Heart right ventricle (tissue), 16 donors: ENCODE measurements around the gene RBM5. TPM values are rescaled to one million over a fixed set of nuclear protein-coding genes. Genes with fewer than 3 reads are reported as not detected.

Experiments
- ATAC-seq, 8 donors: fragments of 200-7000 bp; cut with Tn5 transposase; one replicate each; pipeline ENCODE4 v1.9.1; 2020; ENCODE audit warnings: mild to moderate bottlenecking in 8 of 8, moderate library complexity in 8 of 8, moderate number of reproducible peaks in 1 of 8
- DNase-seq, 2 donors: peaks; one replicate each; pipeline ENCODE4 v3.0.0-alpha.2; 2020
- H3K27ac ChIP-seq, 10 donors: fragments of 200-600 bp; sonication (generic) in 2 of 10; one replicate each; pipeline versions ENCODE4 v1.5.0 to v1.8.0; 2020 to 2022; ENCODE audit warnings: mild to moderate bottlenecking in 3 of 10
- H3K27me3 ChIP-seq, 7 donors: fragments of 200-600 bp; one replicate each; pipeline ENCODE4 v1.8.0; 2021 to 2022; ENCODE audit warnings: mild to moderate bottlenecking in 2 of 7
- H3K36me3 ChIP-seq, 9 donors: fragments of 200-600 bp; sonication (generic) in 1 of 9; one replicate each; pipeline versions ENCODE4 v1.5.0 to v1.8.0; 2020 to 2022; ENCODE audit warnings: mild to moderate bottlenecking in 2 of 9
- H3K4me1 ChIP-seq, 9 donors: fragments of 200-600 bp; sonication (generic) in 1 of 9; one replicate each; pipeline versions ENCODE4 v1.5.0 to v1.8.0; 2020 to 2022; ENCODE audit warnings: mild to moderate bottlenecking in 4 of 9
- H3K4me3 ChIP-seq, 10 donors: fragments of 200-600 bp; sonication (generic) in 2 of 10; one replicate each; pipeline versions ENCODE4 v1.5.0 to v1.8.0; 2020 to 2022; ENCODE audit warnings: mild to moderate bottlenecking in 7 of 10, moderate library complexity in 2 of 10
- H3K9me3 ChIP-seq, 11 donors: fragments of 200-600 bp in 10 of 11; sonication (generic) in 2 of 11; one replicate each; pipeline versions ENCODE4 v1.5.0 to v1.8.0; 2013 to 2022; ENCODE audit warnings: mild to moderate bottlenecking in 2 of 11, control low read depth in 1 of 11, moderate library complexity in 1 of 11
- WGBS, 2 donors: extraction: QIAGEN DNeasy Blood & Tissue Kit; methylation state at CpG; one replicate each; pipeline ENCODE4 v1.1.7; 2013; ENCODE audit warnings: inconsistent platforms in 1 of 2; 5-methylcytosine and 5-hydroxymethylcytosine counted together
- intact Hi-C, 10 donors: fragments of 100-400 bp; cut with DNase I; formaldehyde crosslinking; loops; one replicate each; pipeline versions ENCODE4 v1.11.1 to v1.14.2; 2022
- polyA plus RNA-seq, 2 donors: library from polyadenylated mRNA; stranded (reverse); fragments of 200-250 nt; gene quantifications; one replicate each; pipeline ENCODE4 v1.2.3, GENCODE V29; 2013
- total RNA-seq, 10 donors: library from RNA; stranded (reverse); fragmentation: NEBNext Ultra II Directional in 3 of 10; extraction: Animal tissue kit (Norgen Biotek cat#: 25700) in 3 of 10; gene quantifications; one replicate each; pipeline versions ENCODE4 v1.2.1 to v1.2.4, GENCODE V29; 2021 to 2023
- TF ChIP-seq, protein P1 (sequence below), 9 donors: fragments of 200-600 bp; sonication (generic) in 2 of 9; IDR thresholded peaks; one replicate each; pipeline versions ENCODE4 v1.5.0 to v1.8.0; 2021 to 2022; ENCODE audit warnings: antibody characterized with exemption in 9 of 9, mild to moderate bottlenecking in 5 of 9, moderate library complexity in 1 of 9
- donor health status: Arrhythmogenic right ventricular cardiomyopathy.
- donor health status: ischemic (EF 13 %, LVEDD 7.1; RV severe dilation, severe dysfunction).
- donor health status: healthy with polysubstance abuse.
- donor health status: DM: no; HTN: yes; CAD: no.
- donor health status: DM: no; HTN: no; CAD: no.
- donor health status: ischemic (EF 25% LVEDD 6.9; RV normal size, moderate dysfunction).
- donor health status: ischemic (EF 25% LVEDD 5.7; RV mildly dilated, moderate dysfunction).
- donor health status: healthy.
- donor health status: DM: yes; HTN: yes; CAD: no.
- donor health status: Ischemic cardiomyopathy.
- donor health status: ischemic (EF 35%, LVEDD 5.7; RV mildly dilated, moderate dysfunction).
- donor health status: nonischemic (EF 11% LVEDD 7.7; RV severe dilation, severe dysfunction).
- donor health status: DM: yes; HTN: yes; CAD: no.
- donor health status: PGD.
- donor health status: ischemic (EF 29% LVEDD 5.4; RV normal size, mild dysfunction).
- donor health status: nonischemic (EF 23%, LVEDD 6.1; RV moderate dilation, normal function).

The RBM5 gene
- total and polyA plus RNA-seq, 12 donors, result 30.2 to 86.3 (median 56.8) TPM

- intact Hi-C loops, result no loop called here
- TF ChIP-seq, protein P1, sequence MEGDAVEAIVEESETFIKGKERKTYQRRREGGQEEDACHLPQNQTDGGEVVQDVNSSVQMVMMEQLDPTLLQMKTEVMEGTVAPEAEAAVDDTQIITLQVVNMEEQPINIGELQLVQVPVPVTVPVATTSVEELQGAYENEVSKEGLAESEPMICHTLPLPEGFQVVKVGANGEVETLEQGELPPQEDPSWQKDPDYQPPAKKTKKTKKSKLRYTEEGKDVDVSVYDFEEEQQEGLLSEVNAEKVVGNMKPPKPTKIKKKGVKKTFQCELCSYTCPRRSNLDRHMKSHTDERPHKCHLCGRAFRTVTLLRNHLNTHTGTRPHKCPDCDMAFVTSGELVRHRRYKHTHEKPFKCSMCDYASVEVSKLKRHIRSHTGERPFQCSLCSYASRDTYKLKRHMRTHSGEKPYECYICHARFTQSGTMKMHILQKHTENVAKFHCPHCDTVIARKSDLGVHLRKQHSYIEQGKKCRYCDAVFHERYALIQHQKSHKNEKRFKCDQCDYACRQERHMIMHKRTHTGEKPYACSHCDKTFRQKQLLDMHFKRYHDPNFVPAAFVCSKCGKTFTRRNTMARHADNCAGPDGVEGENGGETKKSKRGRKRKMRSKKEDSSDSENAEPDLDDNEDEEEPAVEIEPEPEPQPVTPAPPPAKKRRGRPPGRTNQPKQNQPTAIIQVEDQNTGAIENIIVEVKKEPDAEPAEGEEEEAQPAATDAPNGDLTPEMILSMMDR (IDR thresholded peaks at IDR 0.05), result no peak
- Histone ChIP-seq H3K36me3 (no peaks in the 10 kb centered on the region), H3K4me1 (peaks cover 19 to 82% (median 48%) of the 10 kb centered on the region in 9 donors), H3K27me3 (peaks cover 0 to 39% (median 0%) of the 10 kb centered on the region in 7 donors), H3K27ac (peak overlapping the region; percentile 22 to 91 (median 84)), H3K4me3 (no peak overlapping the region), H3K9me3 (no peaks in the 10 kb centered on the region)
- 59 to 86% methylated on average over 10 of the region's 10 CpGs for WGBS, 2 donors
- ATAC-seq (no peak), DNase-seq (no peak)
These were observed 69.9 kb downstream of the RBM5 start for GRCh38 chr3:50158530-50159146.

GRCh38 chr3:50160561-50160983 is 71.9 kb downstream of the RBM5 start:
- intact Hi-C loops, result no loop called here
- Histone ChIP-seq H3K9me3 (no peaks in the 10 kb centered on the region), H3K27ac (peak overlapping the region; percentile 60 to 91 (median 84)), H3K4me1 (peaks cover 32 to 95% (median 64%) of the 10 kb centered on the region in 9 donors), H3K4me3 (peak overlapping the region in 4 of 10 donors; percentile 8 to 29 (median 26)), H3K36me3 (no peaks in the 10 kb centered on the region), H3K27me3 (peaks cover 0 to 26% (median 0%) of the 10 kb centered on the region in 7 donors)
- peak; percentile 49 to 78 (median 64) for ATAC-seq
- TF ChIP-seq, protein P1 (IDR thresholded peaks at IDR 0.05), result no peak
- 43 to 45% methylated on average over 7 of the region's 7 CpGs for WGBS, 2 donors
- peak; percentile 54 to 68 for DNase-seq

GRCh38 chr3:50161320-50161719 is 72.6 kb downstream of the RBM5 start:
- peaks cover 0 to 18% (median 0%) of the 10 kb centered on the region in 7 donors for H3K27me3 ChIP-seq
- TF ChIP-seq, protein P1 (IDR thresholded peaks at IDR 0.05), result no peak
- H3K36me3 ChIP-seq, result no peaks in the 10 kb centered on the region
- intact Hi-C loops, result no loop called here
- peak overlapping the region in 4 of 10 donors; percentile 8 to 29 (median 26) for H3K4me3 ChIP-seq
- DNase-seq (no peak), ATAC-seq (peak in 2 of 8 donors; percentile 3 to 19)
- H3K27ac ChIP-seq, result peak overlapping the region; percentile 60 to 91 (median 84)
- 54 to 61% methylated on average over 13 of the region's 13 CpGs for WGBS, 2 donors
- H3K4me1 ChIP-seq, result peaks cover 36 to 95% (median 67%) of the 10 kb centered on the region in 9 donors
- H3K9me3 ChIP-seq, result no peaks in the 10 kb centered on the region

DNA sequence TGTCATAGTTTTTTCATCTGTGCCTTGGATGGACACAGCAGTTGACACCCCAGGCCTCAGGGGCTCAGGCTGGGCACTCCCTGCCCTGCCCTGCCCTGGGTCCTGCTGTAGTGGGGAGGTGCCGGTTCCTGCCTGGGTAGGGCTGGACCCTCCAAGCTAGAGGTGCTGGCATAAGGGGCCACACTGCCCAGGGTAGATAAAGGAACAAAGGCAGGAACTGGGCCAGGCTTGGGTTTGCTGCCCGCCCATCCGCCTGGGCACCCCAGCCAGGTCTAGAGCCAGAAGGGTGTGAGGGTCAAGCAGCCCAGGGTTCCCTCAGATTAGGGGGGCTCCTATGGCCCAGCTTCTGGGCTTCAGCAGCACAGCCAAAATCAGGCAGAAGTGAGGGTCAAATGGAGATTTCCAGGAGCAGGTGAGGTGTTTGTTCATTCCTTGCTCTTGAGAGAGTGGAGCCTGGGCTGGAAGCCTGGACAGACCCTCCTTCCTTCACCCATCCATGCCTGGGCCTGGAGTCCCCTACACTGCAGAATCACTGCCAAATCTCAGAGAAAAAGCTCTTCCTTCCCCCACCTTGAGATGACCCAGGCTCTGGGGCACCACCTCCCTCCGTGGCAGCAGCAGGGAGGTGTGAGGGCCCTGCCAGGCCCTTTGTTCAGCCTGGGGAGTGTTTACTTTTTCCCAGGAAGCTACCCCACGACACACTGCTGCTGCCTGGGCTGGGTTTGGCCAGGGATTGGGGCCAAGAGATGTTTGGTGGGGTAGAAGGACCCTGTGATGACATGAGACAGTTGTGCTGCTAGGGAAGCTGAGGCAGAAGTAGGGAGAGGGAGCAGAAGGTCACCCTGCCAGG is 73.5 kb downstream of the RBM5 start:
- Histone ChIP-seq H3K4me1 (peaks cover 43 to 100% (median 77%) of the 10 kb centered on the region in 9 donors), H3K9me3 (no peaks in the 10 kb centered on the region), H3K36me3 (no peaks in the 10 kb centered on the region), H3K27ac (peak overlapping the region; percentile 60 to 91 (median 84)), H3K4me3 (no peak overlapping the region), H3K27me3 (peaks cover 0 to 10% (median 0%) of the 10 kb centered on the region in 7 donors)
- DNase-seq (no peak), ATAC-seq (peak in 1 of 8 donors; percentile 6)
- TF ChIP-seq, protein P1 (IDR thresholded peaks at IDR 0.05), result no peak
- 81 to 86% methylated on average over 5 of the region's 5 CpGs for WGBS, 2 donors
- intact Hi-C loops, result no loop called here
